Osteocyte (in vitro differentiated cells): ENCODE data around the gene MYDGF. TPM values are rescaled to one million over a fixed set of nuclear protein-coding genes. Genes with fewer than 3 reads are reported as not detected.

Source experiments
- DNase-seq: peaks from one replicate; pipeline ENCODE4 v3.0.0; 2021; ENCODE audit warnings: mixed read lengths; ENCODE audit not compliant: unreplicated experiment; ENCODE audit errors: extremely low spot score
- H3K27ac Mint-ChIP-seq: one replicate; pipeline ENCODE4 v1.8.0; 2021; ENCODE audit warnings: mild to moderate bottlenecking, mixed read lengths; ENCODE audit not compliant: unreplicated experiment
- H3K27me3 Mint-ChIP-seq: one replicate; pipeline ENCODE4 v1.8.0; 2021; ENCODE audit warnings: mixed read lengths; ENCODE audit not compliant: unreplicated experiment
- H3K36me3 Mint-ChIP-seq: one replicate; pipeline ENCODE4 v1.8.0; 2021; ENCODE audit warnings: mixed read lengths; ENCODE audit not compliant: unreplicated experiment
- H3K4me1 Mint-ChIP-seq: one replicate; pipeline ENCODE4 v1.8.0; 2021; ENCODE audit warnings: mixed read lengths; ENCODE audit not compliant: unreplicated experiment
- H3K4me3 Mint-ChIP-seq: one replicate; pipeline ENCODE4 v1.8.0; 2021; ENCODE audit warnings: mild to moderate bottlenecking, moderate library complexity, mixed read lengths; ENCODE audit not compliant: unreplicated experiment
- H3K9me3 Mint-ChIP-seq: one replicate; pipeline ENCODE4 v1.8.0; 2021; ENCODE audit warnings: mixed read lengths; ENCODE audit not compliant: unreplicated experiment
- total RNA-seq: library from RNA; stranded (reverse); gene quantifications from 2 replicates; pipeline ENCODE4 v1.2.1, GENCODE V29; 2021
- TF ChIP-seq, protein P1 (sequence below): fragments of 200-600 bp; sonication (generic); IDR thresholded peaks from 2 replicates; pipeline ENCODE4 v1.5.0; 2021; ENCODE audit warnings: antibody characterized with exemption, mild to moderate bottlenecking, moderate library complexity

The MYDGF gene
- total RNA-seq, 1 donor from 2014 or later, result 103 TPM

DNA sequence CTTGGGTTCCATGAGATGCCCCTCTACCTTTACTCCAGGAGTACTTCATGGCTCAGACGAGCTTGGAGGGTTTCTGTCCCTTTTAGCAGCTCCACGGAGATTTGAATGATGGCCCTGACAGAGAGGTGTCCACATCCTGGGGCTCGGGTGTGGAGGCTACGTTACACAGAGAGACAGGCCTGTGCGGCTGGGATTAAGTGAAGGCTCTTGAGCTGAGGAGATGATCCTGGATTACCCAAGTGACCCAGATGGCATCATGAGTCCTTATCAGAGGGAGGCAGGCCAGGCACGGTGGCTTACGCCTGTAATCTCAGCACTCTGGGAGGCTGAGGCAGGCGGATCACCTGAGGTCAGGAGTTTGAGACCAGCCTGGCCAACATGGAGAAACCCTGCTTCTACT lies 41.1 kb upstream of the MYDGF start:
- Mint-ChIP-seq H3K4me3 (no peak overlapping the region), H3K36me3 (peaks cover 28% of the 10 kb centered on the region), H3K27me3 (no peaks in the 10 kb centered on the region), H3K4me1 (peaks cover 64% of the 10 kb centered on the region), H3K9me3 (no peaks in the 10 kb centered on the region), H3K27ac (peak overlapping the region; percentile 34)
- DNase-seq, result no peak
- TF ChIP-seq, protein P1, sequence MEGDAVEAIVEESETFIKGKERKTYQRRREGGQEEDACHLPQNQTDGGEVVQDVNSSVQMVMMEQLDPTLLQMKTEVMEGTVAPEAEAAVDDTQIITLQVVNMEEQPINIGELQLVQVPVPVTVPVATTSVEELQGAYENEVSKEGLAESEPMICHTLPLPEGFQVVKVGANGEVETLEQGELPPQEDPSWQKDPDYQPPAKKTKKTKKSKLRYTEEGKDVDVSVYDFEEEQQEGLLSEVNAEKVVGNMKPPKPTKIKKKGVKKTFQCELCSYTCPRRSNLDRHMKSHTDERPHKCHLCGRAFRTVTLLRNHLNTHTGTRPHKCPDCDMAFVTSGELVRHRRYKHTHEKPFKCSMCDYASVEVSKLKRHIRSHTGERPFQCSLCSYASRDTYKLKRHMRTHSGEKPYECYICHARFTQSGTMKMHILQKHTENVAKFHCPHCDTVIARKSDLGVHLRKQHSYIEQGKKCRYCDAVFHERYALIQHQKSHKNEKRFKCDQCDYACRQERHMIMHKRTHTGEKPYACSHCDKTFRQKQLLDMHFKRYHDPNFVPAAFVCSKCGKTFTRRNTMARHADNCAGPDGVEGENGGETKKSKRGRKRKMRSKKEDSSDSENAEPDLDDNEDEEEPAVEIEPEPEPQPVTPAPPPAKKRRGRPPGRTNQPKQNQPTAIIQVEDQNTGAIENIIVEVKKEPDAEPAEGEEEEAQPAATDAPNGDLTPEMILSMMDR, result no peak

DNA sequence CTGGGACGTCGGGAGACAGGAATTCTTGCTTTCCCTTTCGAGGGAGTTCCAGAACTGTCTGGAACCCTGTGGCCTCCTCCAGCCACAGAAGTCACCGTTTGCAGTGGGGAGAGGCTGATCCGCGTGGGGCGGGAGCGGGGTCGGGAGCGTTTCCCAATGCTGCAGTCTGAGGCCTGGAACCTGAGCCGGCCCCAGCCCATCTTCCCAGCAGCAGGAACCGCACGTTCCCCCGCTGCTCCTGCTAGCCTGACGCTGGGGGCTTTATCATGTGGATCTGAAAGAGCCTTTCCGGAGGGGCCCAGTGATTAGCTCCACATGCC lies 40.1 kb upstream of the MYDGF start:
- TF ChIP-seq, protein P1, result no peak
- Mint-ChIP-seq H3K9me3 (no peaks in the 10 kb centered on the region), H3K27me3 (no peaks in the 10 kb centered on the region), H3K4me1 (peaks cover 57% of the 10 kb centered on the region), H3K36me3 (peaks cover 26% of the 10 kb centered on the region), H3K4me3 (no peak overlapping the region), H3K27ac (peak overlapping the region; percentile 38)
- no peak for DNase-seq

DNA sequence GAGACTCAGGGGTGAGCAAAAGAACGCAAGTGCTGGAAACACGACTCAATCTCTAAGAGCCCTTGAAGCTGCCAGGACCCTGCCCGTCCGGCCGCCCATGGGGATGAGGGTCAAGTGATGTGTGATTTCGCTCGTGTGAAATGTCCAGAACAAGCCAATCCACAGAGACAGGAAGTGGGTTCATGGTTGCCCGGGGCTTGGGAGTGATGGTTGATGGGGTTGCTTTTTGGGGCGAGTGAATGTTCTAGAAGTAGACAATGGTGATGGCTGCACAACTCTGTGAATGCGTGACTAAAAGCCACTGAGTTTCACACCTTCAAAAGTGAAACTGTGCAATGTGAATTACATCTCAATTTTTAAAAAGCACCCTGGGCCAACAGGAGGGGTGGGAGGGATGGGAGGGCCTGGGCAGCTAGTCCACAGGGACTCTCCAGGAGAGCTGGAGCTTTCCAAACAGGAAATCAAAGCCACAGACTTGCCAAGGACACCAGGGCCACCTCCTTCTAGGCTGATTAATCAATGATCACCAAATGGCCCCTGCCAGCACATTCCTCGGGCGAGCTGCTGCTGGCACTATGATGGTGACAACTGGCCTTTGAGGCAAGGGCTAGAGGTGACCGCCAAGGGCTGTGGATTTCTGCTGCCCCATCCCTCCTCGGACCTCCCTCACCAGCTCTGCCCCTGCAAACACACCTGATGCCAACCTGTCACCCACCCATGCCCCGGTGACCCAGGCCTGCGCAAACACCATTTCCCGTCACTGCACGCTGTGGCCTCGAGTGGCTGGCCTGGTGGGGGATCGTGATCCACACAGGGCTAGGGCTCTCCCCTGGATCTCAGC lies 39.5 kb upstream of the MYDGF start:
- Mint-ChIP-seq H3K27me3 (no peaks in the 10 kb centered on the region), H3K27ac (peak overlapping the region; percentile 84), H3K9me3 (no peaks in the 10 kb centered on the region), H3K4me3 (no peak overlapping the region), H3K4me1 (peaks cover 57% of the 10 kb centered on the region), H3K36me3 (peaks cover 25% of the 10 kb centered on the region)
- TF ChIP-seq, protein P1, result no peak
- DNase-seq, result no peak

- peak overlapping the region; percentile 56 for H3K27ac Mint-ChIP-seq
- H3K4me1 Mint-ChIP-seq, result peaks cover 53% of the 10 kb centered on the region
- no peak overlapping the region for H3K4me3 Mint-ChIP-seq
- H3K27me3 Mint-ChIP-seq, result no peaks in the 10 kb centered on the region
- DNase-seq, result no peak
- H3K9me3 Mint-ChIP-seq, result no peaks in the 10 kb centered on the region
- peaks cover 27% of the 10 kb centered on the region for H3K36me3 Mint-ChIP-seq
- TF ChIP-seq, protein P1, result no peak
Observed at GRCh38 chr19:4707956-4708650, 38.0 kb upstream of the MYDGF start.

- Mint-ChIP-seq H3K27me3 (no peaks in the 10 kb centered on the region), H3K4me1 (peaks cover 54% of the 10 kb centered on the region), H3K4me3 (no peak overlapping the region), H3K36me3 (peaks cover 30% of the 10 kb centered on the region), H3K9me3 (no peaks in the 10 kb centered on the region), H3K27ac (peak overlapping the region; percentile 10)
- TF ChIP-seq, protein P1, result no peak
- no peak for DNase-seq
Observed at GRCh38 chr19:4707322-4707721, 37.2 kb upstream of the MYDGF start.
